Left hindlimb (tissue), 1 donor: Measurements from ENCODE around the gene HDGF.

Experiments used
- DNase-seq: peaks from one replicate; pipeline ENCODE4 v3.0.0-alpha.2; 2018

HDGF gene

GRCh38 chr1:156751451-156751756 lies at the start of gene HDGF:
Gene HDGF, minus strand, starts transcription at chr1:156751675. Its CDS starts 246 bp downstream, at chr1:156751429.
- no peak for DNase-seq

- no peak for DNase-seq
Observed at GRCh38 chr1:156797212-156797871, 45.9 kb upstream of the HDGF start.

- DNase-seq: no peak
Observed at GRCh38 chr1:156796340-156797097, 45.0 kb upstream of the HDGF start.

GRCh38 chr1:156795787-156796186 lies 44.3 kb upstream of the HDGF start:
- no peak for DNase-seq

GRCh38 chr1:156795374-156795733 lies 43.9 kb upstream of the HDGF start:
- no peak for DNase-seq

GRCh38 chr1:156794506-156795373 lies 43.3 kb upstream of the HDGF start:
- no peak for DNase-seq

GRCh38 chr1:156789621-156790318 lies 38.3 kb upstream of the HDGF start:
- no peak for DNase-seq

GRCh38 chr1:156788136-156788535 lies 36.7 kb upstream of the HDGF start:
- no peak for DNase-seq

GRCh38 chr1:156786640-156787039 lies 35.2 kb upstream of the HDGF start:
- DNase-seq: no peak

GRCh38 chr1:156785458-156785857 lies 34.0 kb upstream of the HDGF start:
- no peak for DNase-seq

- no peak for DNase-seq
Observed at GRCh38 chr1:156781585-156782186, 30.2 kb upstream of the HDGF start.

- no peak for DNase-seq
Observed at GRCh38 chr1:156777573-156777972, 26.1 kb upstream of the HDGF start.

GRCh38 chr1:156776942-156777341 lies 25.5 kb upstream of the HDGF start:
- no peak for DNase-seq

GRCh38 chr1:156775799-156776198 lies 24.3 kb upstream of the HDGF start:
- no peak for DNase-seq

GRCh38 chr1:156773607-156774006 lies 22.1 kb upstream of the HDGF start:
- no peak for DNase-seq

GRCh38 chr1:156772728-156773497 lies 21.4 kb upstream of the HDGF start:
- no peak for DNase-seq

GRCh38 chr1:156772222-156772621 lies 20.7 kb upstream of the HDGF start:
- no peak for DNase-seq

- DNase-seq: no peak
Observed at GRCh38 chr1:156768610-156769295, 17.3 kb upstream of the HDGF start.

- DNase-seq: no peak
Observed at GRCh38 chr1:156767879-156768604, 16.6 kb upstream of the HDGF start.

- DNase-seq: peak; percentile 100
Observed at GRCh38 chr1:156767101-156767878, 15.8 kb upstream of the HDGF start, which contains the start of gene PRCC. Gene PRCC, plus strand, starts transcription at chr1:156767535. Its CDS starts 237 bp downstream, at chr1:156767772.
